OCI-LY7 (cell line): ENCODE results near the gene C9orf40. TPM values are rescaled to one million over a fixed set of nuclear protein-coding genes. Genes with fewer than 3 reads are reported as not detected.

Experiments
- BruUV-seq: library from RNA; stranded (reverse); fragments of 400-500 nt; replicated peaks from 2 replicates; lab custom pipeline; 2021; lab: Mats Ljungman, UMichigan
- CTCF ChIA-PET: fragments of 300-600 bp; sonication (Branson Sonifier 250); formaldehyde crosslinking; loops from one replicate; lab custom pipeline; 2022; ENCODE audit warnings: antibody characterized with exemption; ENCODE audit not compliant: unreplicated experiment; lab: Charles Lee
- POLR2A ChIA-PET: fragments of 300-600 bp; sonication (Branson Sonifier 250); formaldehyde crosslinking; loops from one replicate; lab custom pipeline; 2022; ENCODE audit warnings: antibody characterized with exemption; lab: Charles Lee
- DNase-seq: peaks from one replicate; pipeline ENCODE4 v3.0.0-alpha.2; 2015; ENCODE audit warnings: low spot score
- H2AFZ ChIP-seq: fragments of 200-600 bp; sonication (generic), shearing (Covaris generic); 2 replicates; pipeline ENCODE4 v1.6.1; 2014; ENCODE audit warnings: mild to moderate bottlenecking, antibody characterized with exemption, low read length, moderate library complexity
- H3K27ac ChIP-seq: fragments of 200-600 bp; sonication (generic); 2 replicates; pipeline ENCODE4 v1.5.1; 2014; ENCODE audit warnings: mixed run types, low read depth, mild to moderate bottlenecking, moderate library complexity, low read length, inconsistent platforms; ENCODE audit not compliant: poor library complexity, severe bottlenecking
- H3K36me3 ChIP-seq: fragments of 200-600 bp; sonication (generic); 2 replicates; pipeline ENCODE4 v1.6.1; 2014; ENCODE audit warnings: mild to moderate bottlenecking, antibody characterized with exemption, low read length, moderate library complexity, mixed read lengths; ENCODE audit not compliant: insufficient read depth
- H3K4me1 ChIP-seq: fragments of 200-600 bp; sonication (generic); 2 replicates; pipeline ENCODE4 v1.5.1; 2014; ENCODE audit warnings: mild to moderate bottlenecking, low read length; ENCODE audit not compliant: insufficient read depth, poor library complexity, severe bottlenecking
- H3K4me2 ChIP-seq: fragments of 200-600 bp; sonication (generic); 2 replicates; pipeline ENCODE4 v1.6.1; 2014; ENCODE audit warnings: mild to moderate bottlenecking, low read length
- H3K4me3 ChIP-seq: fragments of 200-600 bp; sonication (generic); 2 replicates; pipeline ENCODE4 v1.5.1; 2014; ENCODE audit warnings: mild to moderate bottlenecking, low read depth, low read length; ENCODE audit not compliant: poor library complexity, severe bottlenecking
- H3K79me2 ChIP-seq: fragments of 200-600 bp; sonication (generic); 2 replicates; pipeline ENCODE4 v1.6.1; 2016; ENCODE audit warnings: low read depth, mild to moderate bottlenecking, low read length, moderate library complexity, mixed read lengths; ENCODE audit not compliant: insufficient read depth
- H3K9me2 ChIP-seq: fragments of 200-600 bp; sonication (generic); 2 replicates; pipeline ENCODE4 v1.6.1; 2016; ENCODE audit warnings: mild to moderate bottlenecking, low read length, mixed read lengths; ENCODE audit not compliant: insufficient read depth
- H3K9me3 ChIP-seq: fragments of 200-600 bp; sonication (generic); 2 replicates; pipeline ENCODE4 v1.6.1; 2014; ENCODE audit warnings: mild to moderate bottlenecking, mixed run types, low read length, mixed read lengths
- H4K20me1 ChIP-seq: fragments of 200-600 bp; sonication (generic); 2 replicates; pipeline ENCODE4 v1.6.1; 2014; ENCODE audit warnings: mild to moderate bottlenecking, antibody characterized with exemption, low read length, moderate library complexity, mixed read lengths; ENCODE audit not compliant: insufficient read depth
- CTCF ChIP-seq: fragments of 200-600 bp; sonication (generic); conservative IDR thresholded peaks from 2 replicates; pipeline ENCODE4 v1.5.1; 2014; ENCODE audit warnings: mild to moderate bottlenecking, antibody characterized with exemption, low read length, moderate library complexity, mixed read lengths
- EZH2phosphoT487 ChIP-seq: fragments of 200-600 bp; sonication (generic); IDR thresholded peaks from 2 replicates; pipeline ENCODE4 v1.6.1; 2018; ENCODE audit warnings: low read depth, borderline replicate concordance, mild to moderate bottlenecking, mixed run types, antibody characterized with exemption, low read length, moderate library complexity, mixed read lengths
- intact Hi-C: fragments of 100-400 bp; cut with micrococcal nuclease; formaldehyde crosslinking; loops from one replicate; pipeline ENCODE4 v1.10.0; 2022; ENCODE audit not compliant: unreplicated experiment
- total RNA-seq, 2 experiments: library from RNA; depleted of rRNA in 1 of 2; stranded (reverse); fragments of >200 nt in 1 of 2; shearing (Covaris generic) in 1 of 2; gene quantifications; 2 replicates each; pipeline ENCODE4 v1.2.3, GENCODE V29; 2014 to 2022

C9orf40 gene
- total RNA-seq, 2 experiments from 2014 or later: 19.8 to 41.3 TPM

GRCh38 chr9:74974558-74974957, 21.8 kb upstream of the C9orf40 start:
- Histone ChIP-seq H2AFZ (no peak overlapping the region), H3K4me2 (no peak overlapping the region), H4K20me1 (no peaks in the 10 kb centered on the region), H3K9me2 (no peaks in the 10 kb centered on the region), H3K4me3 (no peak overlapping the region), H3K27ac (no peak overlapping the region), H3K9me3 (no peaks in the 10 kb centered on the region), H3K79me2 (no peaks in the 10 kb centered on the region), H3K4me1 (peaks cover 10% of the 10 kb centered on the region), H3K36me3 (peaks cover 37% of the 10 kb centered on the region)
- no peak for TF ChIP-seq CTCF
- no peak for TF ChIP-seq EZH2phosphoT487
- POLR2A ChIA-PET: no interaction called here
- intact Hi-C loops: no loop called here
- no peak for DNase-seq
- CTCF ChIA-PET: interaction anchor here (0.6 kb wide), 1 partner anchor 10 kb away, joined by 3 read pairs; no protein-coding TSS in a partner anchor
- BruUV-seq: no TSS peak

GRCh38 chr9:74973714-74974113, 21.0 kb upstream of the C9orf40 start:
- Histone ChIP-seq H3K4me2 (no peak overlapping the region), H3K4me1 (peaks cover 10% of the 10 kb centered on the region), H4K20me1 (no peaks in the 10 kb centered on the region), H3K9me2 (no peaks in the 10 kb centered on the region), H3K79me2 (no peaks in the 10 kb centered on the region), H3K9me3 (no peaks in the 10 kb centered on the region), H3K4me3 (no peak overlapping the region), H2AFZ (no peak overlapping the region), H3K36me3 (peaks cover 28% of the 10 kb centered on the region), H3K27ac (no peak overlapping the region)
- DNase-seq: no peak
- BruUV-seq: no TSS peak
- intact Hi-C loops: no loop called here
- no peak for TF ChIP-seq CTCF
- TF ChIP-seq EZH2phosphoT487: no peak
- ChIA-PET CTCF (no interaction called here), POLR2A (no interaction called here)

- no peak overlapping the region for H3K27ac ChIP-seq
- TF ChIP-seq EZH2phosphoT487: no peak
- TF ChIP-seq CTCF: no peak
- no TSS peak for BruUV-seq
Observed at GRCh38 chr9:74963056-74963455, 10.3 kb upstream of the C9orf40 start.

More at GRCh38 chr9:74963056-74963455, 10.3 kb upstream of the C9orf40 start:
- peaks cover 31% of the 10 kb centered on the region for H3K36me3 ChIP-seq
- CTCF ChIA-PET: no interaction called here
- no peak overlapping the region for H3K4me2 ChIP-seq
- H3K9me3 ChIP-seq: peaks cover 20% of the 10 kb centered on the region
- no peaks in the 10 kb centered on the region for H3K79me2 ChIP-seq
- no peaks in the 10 kb centered on the region for H4K20me1 ChIP-seq
- intact Hi-C loops: no loop called here
- POLR2A ChIA-PET: no interaction called here
- no peak overlapping the region for H3K4me3 ChIP-seq
- no peaks in the 10 kb centered on the region for H3K9me2 ChIP-seq
- H2AFZ ChIP-seq: no peak overlapping the region
- no peak for DNase-seq
- H3K4me1 ChIP-seq: no peaks in the 10 kb centered on the region
